Ishikawa (cell line): ENCODE measurements around the gene DEF6.

Source experiments
- CEBPB ChIP-seq: IDR thresholded peaks from 2 replicates; pipeline ENCODE4 v1.6.1; 2012
- CREB1 ChIP-seq: IDR thresholded peaks from 2 replicates; pipeline ENCODE4 v1.6.1; 2012; ENCODE audit warnings: low read depth
- EGR1 ChIP-seq: IDR thresholded peaks from 2 replicates; pipeline ENCODE4 v1.6.1; 2012
- EP300 ChIP-seq: IDR thresholded peaks from 2 replicates; pipeline ENCODE4 v1.6.1; 2012; ENCODE audit warnings: borderline replicate concordance
- FOXM1 ChIP-seq: IDR thresholded peaks from 2 replicates; pipeline ENCODE4 v1.6.1; 2012; ENCODE audit warnings: low read depth, borderline replicate concordance
- NFIC ChIP-seq: IDR thresholded peaks from 2 replicates; pipeline ENCODE4 v1.6.1; 2012
- RAD21 ChIP-seq: IDR thresholded peaks from 2 replicates; pipeline ENCODE4 v1.6.1; 2012; ENCODE audit warnings: low read depth
- TAF1 ChIP-seq: IDR thresholded peaks from 2 replicates; pipeline ENCODE4 v1.6.1; 2012; ENCODE audit warnings: low read depth, mild to moderate bottlenecking
- TCF12 ChIP-seq: IDR thresholded peaks from 2 replicates; pipeline ENCODE4 v1.6.1; 2012; ENCODE audit warnings: low read depth
- TEAD4 ChIP-seq: IDR thresholded peaks from 2 replicates; pipeline ENCODE4 v1.6.1; 2012
- YY1 ChIP-seq: IDR thresholded peaks from 2 replicates; pipeline ENCODE4 v1.6.1; 2012; ENCODE audit warnings: low read depth
- ZBTB7A ChIP-seq: IDR thresholded peaks from 2 replicates; pipeline ENCODE4 v1.6.1; 2012; ENCODE audit warnings: low read depth
- TF ChIP-seq, protein P1 (sequence below): IDR thresholded peaks from 2 replicates; pipeline ENCODE4 v1.6.1; 2012
- TF ChIP-seq, protein P2 (sequence below): IDR thresholded peaks from 2 replicates; pipeline ENCODE4 v1.6.1; 2012
- TF ChIP-seq, protein P3 (sequence below): IDR thresholded peaks from 2 replicates; pipeline ENCODE4 v1.6.1; 2012; ENCODE audit warnings: low read depth, mild to moderate bottlenecking

The DEF6 gene

GRCh38 chr6:35259194-35259947 is 38.2 kb upstream of the DEF6 start, which contains the start of gene ZNF76:
TSS of gene ZNF76 (plus strand) at chr6:35259735. CDS start at chr6:35281152, 21,417 bp downstream.
- TF ChIP-seq TEAD4 = peak; percentile 65; the same call in 1 of the 2 replicates
- TF ChIP-seq, protein P1, sequence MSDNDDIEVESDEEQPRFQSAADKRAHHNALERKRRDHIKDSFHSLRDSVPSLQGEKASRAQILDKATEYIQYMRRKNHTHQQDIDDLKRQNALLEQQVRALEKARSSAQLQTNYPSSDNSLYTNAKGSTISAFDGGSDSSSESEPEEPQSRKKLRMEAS = peak; percentile 54
- TF ChIP-seq CREB1 = peak; percentile 84
- TF ChIP-seq TCF12 = peak; percentile 85
- TF ChIP-seq CEBPB = no peak
- TF ChIP-seq, protein P2, sequence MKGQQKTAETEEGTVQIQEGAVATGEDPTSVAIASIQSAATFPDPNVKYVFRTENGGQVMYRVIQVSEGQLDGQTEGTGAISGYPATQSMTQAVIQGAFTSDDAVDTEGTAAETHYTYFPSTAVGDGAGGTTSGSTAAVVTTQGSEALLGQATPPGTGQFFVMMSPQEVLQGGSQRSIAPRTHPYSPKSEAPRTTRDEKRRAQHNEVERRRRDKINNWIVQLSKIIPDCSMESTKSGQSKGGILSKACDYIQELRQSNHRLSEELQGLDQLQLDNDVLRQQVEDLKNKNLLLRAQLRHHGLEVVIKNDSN = peak; percentile 37; the same call in 1 of the 2 replicates
- 0 out of 2 replicates have a peak, but pooled peaks have one; percentile 67 for TF ChIP-seq ZBTB7A
- peak; percentile 35; the same call in 1 of the 2 replicates for TF ChIP-seq FOXM1
- TF ChIP-seq EGR1 = peak; percentile 75
- TF ChIP-seq EP300 = peak; percentile 23; the same call in 1 of the 2 replicates
- peak; percentile 87 for TF ChIP-seq YY1
- no peak for TF ChIP-seq RAD21
- TF ChIP-seq TAF1 = peak; percentile 88
- TF ChIP-seq, protein P3, sequence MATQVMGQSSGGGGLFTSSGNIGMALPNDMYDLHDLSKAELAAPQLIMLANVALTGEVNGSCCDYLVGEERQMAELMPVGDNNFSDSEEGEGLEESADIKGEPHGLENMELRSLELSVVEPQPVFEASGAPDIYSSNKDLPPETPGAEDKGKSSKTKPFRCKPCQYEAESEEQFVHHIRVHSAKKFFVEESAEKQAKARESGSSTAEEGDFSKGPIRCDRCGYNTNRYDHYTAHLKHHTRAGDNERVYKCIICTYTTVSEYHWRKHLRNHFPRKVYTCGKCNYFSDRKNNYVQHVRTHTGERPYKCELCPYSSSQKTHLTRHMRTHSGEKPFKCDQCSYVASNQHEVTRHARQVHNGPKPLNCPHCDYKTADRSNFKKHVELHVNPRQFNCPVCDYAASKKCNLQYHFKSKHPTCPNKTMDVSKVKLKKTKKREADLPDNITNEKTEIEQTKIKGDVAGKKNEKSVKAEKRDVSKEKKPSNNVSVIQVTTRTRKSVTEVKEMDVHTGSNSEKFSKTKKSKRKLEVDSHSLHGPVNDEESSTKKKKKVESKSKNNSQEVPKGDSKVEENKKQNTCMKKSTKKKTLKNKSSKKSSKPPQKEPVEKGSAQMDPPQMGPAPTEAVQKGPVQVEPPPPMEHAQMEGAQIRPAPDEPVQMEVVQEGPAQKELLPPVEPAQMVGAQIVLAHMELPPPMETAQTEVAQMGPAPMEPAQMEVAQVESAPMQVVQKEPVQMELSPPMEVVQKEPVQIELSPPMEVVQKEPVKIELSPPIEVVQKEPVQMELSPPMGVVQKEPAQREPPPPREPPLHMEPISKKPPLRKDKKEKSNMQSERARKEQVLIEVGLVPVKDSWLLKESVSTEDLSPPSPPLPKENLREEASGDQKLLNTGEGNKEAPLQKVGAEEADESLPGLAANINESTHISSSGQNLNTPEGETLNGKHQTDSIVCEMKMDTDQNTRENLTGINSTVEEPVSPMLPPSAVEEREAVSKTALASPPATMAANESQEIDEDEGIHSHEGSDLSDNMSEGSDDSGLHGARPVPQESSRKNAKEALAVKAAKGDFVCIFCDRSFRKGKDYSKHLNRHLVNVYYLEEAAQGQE = no peak
- TF ChIP-seq NFIC = peak; percentile 99

GRCh38 chr6:35259948-35260590 is 37.5 kb upstream of the DEF6 start:
- TF ChIP-seq TAF1 (no peak), TEAD4 (no peak), CREB1 (no peak), RAD21 (no peak), YY1 (no peak), EP300 (no peak), EGR1 (no peak), NFIC (no peak), CEBPB (no peak), FOXM1 (no peak), TCF12 (no peak), ZBTB7A (no peak; the same call in 1 of the 2 replicates)
- TF ChIP-seq, protein P1 = no peak
- TF ChIP-seq, protein P3 = no peak
- TF ChIP-seq, protein P2 = no peak; the same call in 1 of the 2 replicates

- TF ChIP-seq CREB1 (no peak), TEAD4 (no peak), RAD21 (no peak), FOXM1 (no peak), EGR1 (no peak), YY1 (no peak), TCF12 (no peak)
- TF ChIP-seq, protein P3 = no peak
- TF ChIP-seq, protein P2 = no peak
These were observed 36.7 kb upstream of the DEF6 start for GRCh38 chr6:35260591-35261570.
